GM12864 (cell line): ENCODE results near the gene TLCD4.

Source experiments
- DNase-seq: peaks from one replicate; pipeline ENCODE4 v3.0.0-alpha.2; 2011; ENCODE audit warnings: low read depth
- H3K4me3 ChIP-seq: 2 replicates; pipeline ENCODE4 v1.5.1; 2011; ENCODE audit warnings: mild to moderate bottlenecking, low read depth, low read length, control low read depth
- TF ChIP-seq, protein P1 (sequence below): IDR thresholded peaks from 2 replicates; pipeline ENCODE4 v1.5.1; 2011; ENCODE audit warnings: low read depth, mild to moderate bottlenecking, moderate library complexity, low read length, control low read depth, inconsistent platforms; ENCODE audit errors: missing control alignments

The TLCD4 gene

DNA sequence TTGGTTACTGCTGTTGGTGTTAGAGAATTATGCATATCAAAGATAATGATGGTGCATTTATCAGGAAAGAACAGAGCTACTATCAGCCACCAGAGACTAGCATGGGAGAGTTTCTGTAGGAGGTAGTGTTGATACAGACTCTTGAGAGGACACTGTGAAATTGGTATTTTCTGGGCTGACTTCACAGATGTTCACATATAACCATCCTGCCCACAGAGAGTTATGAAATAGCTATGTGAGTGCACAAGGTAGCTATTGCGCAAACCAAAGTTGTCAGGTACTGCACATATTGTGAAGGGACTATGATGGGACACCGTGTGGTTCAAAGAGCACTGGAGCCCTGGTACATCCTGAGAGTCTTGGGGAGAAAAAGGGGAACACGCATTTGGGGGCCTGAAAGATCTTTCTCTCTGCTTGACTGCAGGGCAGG, 1.4 kb upstream of the TLCD4 start:
- no peak for DNase-seq
- H3K4me3 ChIP-seq, result no peak overlapping the region
- TF ChIP-seq, protein P1, sequence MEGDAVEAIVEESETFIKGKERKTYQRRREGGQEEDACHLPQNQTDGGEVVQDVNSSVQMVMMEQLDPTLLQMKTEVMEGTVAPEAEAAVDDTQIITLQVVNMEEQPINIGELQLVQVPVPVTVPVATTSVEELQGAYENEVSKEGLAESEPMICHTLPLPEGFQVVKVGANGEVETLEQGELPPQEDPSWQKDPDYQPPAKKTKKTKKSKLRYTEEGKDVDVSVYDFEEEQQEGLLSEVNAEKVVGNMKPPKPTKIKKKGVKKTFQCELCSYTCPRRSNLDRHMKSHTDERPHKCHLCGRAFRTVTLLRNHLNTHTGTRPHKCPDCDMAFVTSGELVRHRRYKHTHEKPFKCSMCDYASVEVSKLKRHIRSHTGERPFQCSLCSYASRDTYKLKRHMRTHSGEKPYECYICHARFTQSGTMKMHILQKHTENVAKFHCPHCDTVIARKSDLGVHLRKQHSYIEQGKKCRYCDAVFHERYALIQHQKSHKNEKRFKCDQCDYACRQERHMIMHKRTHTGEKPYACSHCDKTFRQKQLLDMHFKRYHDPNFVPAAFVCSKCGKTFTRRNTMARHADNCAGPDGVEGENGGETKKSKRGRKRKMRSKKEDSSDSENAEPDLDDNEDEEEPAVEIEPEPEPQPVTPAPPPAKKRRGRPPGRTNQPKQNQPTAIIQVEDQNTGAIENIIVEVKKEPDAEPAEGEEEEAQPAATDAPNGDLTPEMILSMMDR, result no peak

DNA sequence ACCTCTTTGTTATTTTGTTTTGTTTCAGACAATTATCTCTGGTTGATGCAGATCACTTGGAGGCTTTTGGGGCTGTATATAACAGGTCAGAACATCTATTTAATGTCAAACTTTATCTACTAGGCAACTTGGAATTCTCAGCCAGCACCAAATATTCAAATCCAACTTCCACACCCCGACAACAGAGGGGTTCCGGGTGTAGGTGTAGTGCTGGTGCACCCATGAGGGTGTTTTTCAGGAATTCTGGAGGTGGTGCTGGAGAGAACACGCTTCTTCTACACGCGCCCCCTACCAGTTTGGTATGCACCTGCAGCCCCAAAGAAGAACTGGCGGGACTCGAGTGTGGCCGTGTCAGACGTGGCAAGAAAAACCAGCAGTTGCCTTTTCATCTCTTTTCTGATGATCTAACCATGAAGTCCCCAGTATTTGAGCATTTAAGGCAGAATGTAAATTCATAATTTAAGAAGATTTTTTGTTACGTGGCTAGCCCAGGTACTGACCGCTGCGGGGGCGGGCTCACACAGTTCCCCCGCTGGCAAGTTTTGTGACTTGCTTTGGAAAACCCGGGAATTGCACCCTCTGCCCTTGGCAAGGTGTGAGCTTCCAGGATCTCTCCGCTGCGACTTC, 462 bp upstream of the TLCD4 start:
- H3K4me3 ChIP-seq, result peak overlapping the region; percentile 52
- DNase-seq, result no peak

DNA sequence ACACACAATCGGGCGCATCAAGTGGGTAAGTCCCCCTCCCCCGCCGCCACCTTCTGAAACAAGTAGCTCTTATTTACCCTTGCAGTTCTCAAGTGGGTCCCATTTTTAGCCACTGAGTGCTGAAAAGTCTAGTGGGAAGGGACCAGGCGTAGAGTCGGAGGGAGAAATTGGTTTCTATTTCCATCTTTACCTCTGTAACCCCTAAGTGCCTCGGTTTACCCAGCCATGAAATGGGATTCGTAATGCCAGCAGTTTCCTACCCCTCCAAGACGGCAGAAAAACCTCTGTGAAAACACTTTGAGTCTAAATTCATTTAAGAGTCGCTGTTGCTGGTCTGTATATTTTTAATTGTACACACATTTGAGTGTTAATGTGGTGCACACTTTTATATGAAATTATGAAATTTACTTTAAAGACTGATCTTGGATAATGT, 928 bp downstream of the TLCD4 start:
- peak overlapping the region; percentile 52 for H3K4me3 ChIP-seq
- TF ChIP-seq, protein P1, result no peak
- no peak for DNase-seq

More for the DNA sequence above, 462 bp upstream of the TLCD4 start:
- TF ChIP-seq, protein P1, result peak; percentile 77

DNA sequence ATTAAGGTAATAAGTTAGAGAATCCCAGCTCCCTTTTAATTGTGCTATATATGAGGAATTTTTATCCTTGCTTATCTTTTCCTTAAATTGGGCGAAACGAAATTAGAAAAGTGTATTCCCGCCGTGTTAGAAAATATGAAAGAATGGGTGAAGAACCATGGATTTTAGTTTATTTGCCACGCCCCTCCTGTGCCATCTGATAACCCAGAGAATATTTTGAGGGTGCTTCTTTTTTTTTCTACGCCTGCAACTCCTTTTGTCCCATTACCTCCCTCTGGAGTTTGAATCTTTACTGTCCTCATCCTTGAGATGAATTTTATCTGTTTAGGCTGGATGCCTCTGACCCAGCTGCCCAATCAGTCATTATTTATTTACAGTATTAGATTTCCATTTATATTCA, 1.6 kb downstream of the TLCD4 start:
- TF ChIP-seq, protein P1, result no peak
- DNase-seq, result no peak
- H3K4me3 ChIP-seq, result no peak overlapping the region

DNA sequence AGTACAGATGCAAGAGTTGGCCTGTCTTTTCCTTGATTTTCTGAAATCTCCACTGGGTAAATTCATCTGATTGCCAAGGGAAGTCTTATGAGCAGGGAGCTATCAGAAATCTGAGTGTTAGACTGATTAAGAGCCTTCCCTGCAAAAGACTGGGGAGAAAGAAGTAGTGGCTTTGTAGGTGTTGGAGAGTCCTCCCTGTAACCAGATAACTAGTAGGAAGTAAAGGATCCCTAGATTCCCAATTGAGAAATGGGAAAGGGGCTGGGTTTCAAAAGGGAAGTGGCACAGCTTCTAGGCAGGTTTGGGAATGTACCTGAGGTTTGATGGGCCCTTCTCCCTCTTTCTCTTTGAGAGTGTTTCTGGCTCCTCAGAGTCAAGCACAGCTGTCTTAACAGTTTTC, 2.1 kb downstream of the TLCD4 start:
- TF ChIP-seq, protein P1, result no peak
- DNase-seq, result no peak
- no peak overlapping the region for H3K4me3 ChIP-seq

DNA sequence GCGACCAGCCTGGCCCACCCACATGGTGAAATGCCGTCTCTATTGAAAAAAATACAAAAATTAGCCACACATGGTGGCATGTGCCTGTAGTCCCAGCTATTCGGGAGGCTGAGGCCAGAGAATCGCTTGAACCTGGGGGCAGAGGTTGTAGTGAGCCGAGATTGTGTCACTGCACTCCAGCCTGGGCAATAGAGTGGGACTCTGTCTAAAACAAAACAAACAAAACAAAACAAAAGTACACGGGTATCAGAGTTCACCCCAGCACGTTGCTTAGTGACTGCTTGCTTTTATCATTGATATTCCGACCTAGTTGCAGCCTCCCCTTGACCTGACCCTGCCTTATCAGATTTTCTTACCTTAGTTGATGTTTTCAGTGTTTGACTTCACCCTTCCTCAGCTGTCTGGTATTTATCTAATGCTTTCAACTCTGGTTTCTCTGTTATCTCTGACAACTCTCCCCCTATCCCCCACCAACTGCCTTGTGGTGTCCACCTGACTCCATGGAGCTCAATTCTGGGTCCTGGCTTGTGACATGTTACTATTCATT, 5.1 kb downstream of the TLCD4 start:
- no peak overlapping the region for H3K4me3 ChIP-seq
- no peak for DNase-seq
- TF ChIP-seq, protein P1, result no peak

DNA sequence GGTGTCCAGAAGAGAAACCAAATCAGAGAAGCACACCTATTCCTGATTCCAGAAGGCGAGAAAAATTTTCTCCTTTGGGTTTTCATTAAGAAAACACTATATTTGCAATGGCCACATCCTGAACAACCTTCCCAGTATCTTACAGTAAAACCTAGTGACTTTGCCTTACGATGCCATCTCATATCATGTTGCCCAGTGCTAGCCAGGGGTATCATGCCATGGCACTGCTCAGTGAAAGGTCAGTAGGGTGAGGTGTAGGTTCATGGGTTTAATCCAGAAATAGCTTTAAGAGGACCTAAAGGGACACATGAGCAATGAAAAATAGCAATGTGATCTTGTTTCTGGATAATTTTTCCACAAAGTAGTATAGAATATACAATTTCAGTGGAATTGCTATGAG, 7.2 kb downstream of the TLCD4 start:
- no peak overlapping the region for H3K4me3 ChIP-seq
- TF ChIP-seq, protein P1, result no peak
- DNase-seq, result no peak
